ENCODE results near the gene KCNN2. TPM values are rescaled to one million over a fixed set of nuclear protein-coding genes. Genes with fewer than 3 reads are reported as not detected.

The KCNN2 gene
- total RNA-seq, 1 donor from 2014 or later, result 2.1 TPM

DNA sequence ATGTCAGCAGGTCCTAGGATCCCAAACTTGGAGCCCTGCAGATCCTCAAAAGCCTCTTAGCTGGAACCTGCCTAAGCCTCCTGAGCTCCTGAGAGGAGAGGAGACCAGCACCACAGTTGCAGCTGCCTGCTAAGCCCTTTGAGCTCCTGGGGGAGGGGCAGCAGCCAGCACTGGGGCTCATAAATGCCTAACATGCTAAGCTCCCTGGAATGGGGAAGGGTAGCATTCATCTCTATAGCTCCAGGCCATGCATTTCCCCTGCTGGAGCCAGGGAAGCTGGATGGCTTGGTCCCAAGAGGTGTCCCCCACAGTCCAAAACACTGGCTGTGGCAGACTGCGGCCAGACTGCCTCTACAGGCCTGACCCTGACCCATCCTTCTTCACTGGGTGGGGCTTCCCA, 182.7 kb downstream of the KCNN2 start:
- ATAC-seq, result no peak
- H3K27ac ChIP-seq, result no peak overlapping the region
- H3K36me3 ChIP-seq, result no peaks in the 10 kb centered on the region
- H3K27me3 ChIP-seq, result no peaks in the 10 kb centered on the region
- H3K4me3 ChIP-seq, result no peak overlapping the region
- DNase-seq, result no peak
- no peaks in the 10 kb centered on the region for H3K4me1 ChIP-seq
- intact Hi-C loops (cut with DNase I), result no loop called here
- TF ChIP-seq, protein P1, sequence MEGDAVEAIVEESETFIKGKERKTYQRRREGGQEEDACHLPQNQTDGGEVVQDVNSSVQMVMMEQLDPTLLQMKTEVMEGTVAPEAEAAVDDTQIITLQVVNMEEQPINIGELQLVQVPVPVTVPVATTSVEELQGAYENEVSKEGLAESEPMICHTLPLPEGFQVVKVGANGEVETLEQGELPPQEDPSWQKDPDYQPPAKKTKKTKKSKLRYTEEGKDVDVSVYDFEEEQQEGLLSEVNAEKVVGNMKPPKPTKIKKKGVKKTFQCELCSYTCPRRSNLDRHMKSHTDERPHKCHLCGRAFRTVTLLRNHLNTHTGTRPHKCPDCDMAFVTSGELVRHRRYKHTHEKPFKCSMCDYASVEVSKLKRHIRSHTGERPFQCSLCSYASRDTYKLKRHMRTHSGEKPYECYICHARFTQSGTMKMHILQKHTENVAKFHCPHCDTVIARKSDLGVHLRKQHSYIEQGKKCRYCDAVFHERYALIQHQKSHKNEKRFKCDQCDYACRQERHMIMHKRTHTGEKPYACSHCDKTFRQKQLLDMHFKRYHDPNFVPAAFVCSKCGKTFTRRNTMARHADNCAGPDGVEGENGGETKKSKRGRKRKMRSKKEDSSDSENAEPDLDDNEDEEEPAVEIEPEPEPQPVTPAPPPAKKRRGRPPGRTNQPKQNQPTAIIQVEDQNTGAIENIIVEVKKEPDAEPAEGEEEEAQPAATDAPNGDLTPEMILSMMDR (IDR thresholded peaks at IDR 0.05), result no peak
- H3K9me3 ChIP-seq, result no peaks in the 10 kb centered on the region
